Right renal cortex interstitium (tissue), 3 donors: ENCODE measurements around the gene NOP16. TPM values are rescaled to one million over a fixed set of nuclear protein-coding genes. Genes with fewer than 3 reads are reported as not detected.

Source experiments
- DNase-seq, 3 donors: peaks; one replicate each; pipeline ENCODE4 v3.0.0-alpha.2; 2013; ENCODE audit warnings: low read depth in 3 of 3, low spot score in 2 of 3
- polyA plus RNA-seq, 3 donors: library from polyadenylated mRNA; unstranded; fragments of 120-200 nt; gene quantifications; one replicate each; pipeline ENCODE4 v1.2.1, GENCODE V29; 2013; ENCODE audit not compliant: insufficient read length in 3 of 3

NOP16 gene
- polyA plus RNA-seq, 3 donors = 25.4 to 27.9 (median 27.2) TPM

- no peak for DNase-seq
These were observed 26.2 kb downstream of the NOP16 start for GRCh38 chr5:176362233-176362490.

GRCh38 chr5:176361437-176362232, 26.8 kb downstream of the NOP16 start, which contains the start of gene KIAA1191:
Gene KIAA1191 (minus strand): TSS chr5:176361764. CDS start chr5:176359508, 2,256 bp downstream.
- DNase-seq = peak; percentile 68 to 84 (median 78)

- no peak for DNase-seq
These were observed 27.4 kb downstream of the NOP16 start for GRCh38 chr5:176360894-176361436.

GRCh38 chr5:176359658-176360057, 28.7 kb downstream of the NOP16 start:
- DNase-seq = no peak

- DNase-seq = no peak
These were observed 32.2 kb downstream of the NOP16 start for GRCh38 chr5:176356179-176356566.

- no peak for DNase-seq
These were observed 32.8 kb downstream of the NOP16 start for GRCh38 chr5:176355400-176356178.

- DNase-seq = no peak
These were observed 34.9 kb downstream of the NOP16 start for GRCh38 chr5:176353533-176353932.

- DNase-seq = no peak
These were observed 36.1 kb downstream of the NOP16 start for GRCh38 chr5:176352116-176352878.

GRCh38 chr5:176350416-176350815, 38.0 kb downstream of the NOP16 start:
- DNase-seq = no peak

GRCh38 chr5:176342766-176343458, 45.5 kb downstream of the NOP16 start:
- DNase-seq = no peak

- DNase-seq = no peak
These were observed 46.3 kb downstream of the NOP16 start for GRCh38 chr5:176342158-176342483.

GRCh38 chr5:176341325-176342157, 46.9 kb downstream of the NOP16 start:
- no peak for DNase-seq

GRCh38 chr5:176339304-176339703, 49.1 kb downstream of the NOP16 start:
- no peak for DNase-seq

- no peak for DNase-seq
These were observed 50.5 kb downstream of the NOP16 start for GRCh38 chr5:176337913-176338312.

GRCh38 chr5:176334031-176334770, 54.2 kb downstream of the NOP16 start:
- DNase-seq = no peak
